NCI-H2196 (cell line): ENCODE measurements around the gene RNGTT.
A peak's percentile ranks its signal among the peaks of the same experiment; 100 is the strongest.
"Not testable (repeated sequence)": the region's sequence is repeated elsewhere in the genome, so short reads cannot be mapped to it uniquely, and the experiment has no call there.

ENCODE experiments used
- DNase-seq: peaks from one replicate; lab custom pipeline; 2025; ENCODE audit not compliant: unreplicated experiment; lab: John Stamatoyannopoulos, UW

The RNGTT gene

GRCh38 chr6:88823998-88824397 is 139.4 kb downstream of the RNGTT start:
- DNase-seq = no peak

GRCh38 chr6:88815491-88815890 is 147.9 kb downstream of the RNGTT start:
- no peak for DNase-seq

GRCh38 chr6:88814909-88815308 is 148.5 kb downstream of the RNGTT start:
- DNase-seq = no peak

GRCh38 chr6:88813045-88813444 is 150.4 kb downstream of the RNGTT start:
- DNase-seq = no peak

- no peak for DNase-seq
Observed at GRCh38 chr6:88810701-88811100, 152.7 kb downstream of the RNGTT start.

- no peak for DNase-seq
Observed at GRCh38 chr6:88810089-88810488, 153.3 kb downstream of the RNGTT start.

- no peak for DNase-seq
Observed at GRCh38 chr6:88808381-88808780, 155.0 kb downstream of the RNGTT start.

- DNase-seq = no peak
Observed at GRCh38 chr6:88807622-88808021, 155.8 kb downstream of the RNGTT start.

- no peak for DNase-seq
Observed at GRCh38 chr6:88806728-88807127, 156.7 kb downstream of the RNGTT start.

- no peak for DNase-seq
Observed at GRCh38 chr6:88804701-88805100, 158.7 kb downstream of the RNGTT start.

- peak; percentile 6 for DNase-seq
Observed at GRCh38 chr6:88785478-88785877, 177.9 kb downstream of the RNGTT start.

GRCh38 chr6:88780714-88781389 is 182.6 kb downstream of the RNGTT start:
- peak; percentile 64 for DNase-seq

- no peak for DNase-seq
Observed at GRCh38 chr6:88775866-88776571, 187.4 kb downstream of the RNGTT start.

- DNase-seq = not testable (repeated sequence)
Observed at GRCh38 chr6:88768114-88768513, 195.3 kb downstream of the RNGTT start.

GRCh38 chr6:88764081-88764480 is 199.3 kb downstream of the RNGTT start:
- no peak for DNase-seq

GRCh38 chr6:88763160-88763559 is 200.3 kb downstream of the RNGTT start:
- DNase-seq = no peak

GRCh38 chr6:88761237-88762031 is 202.0 kb downstream of the RNGTT start:
- no peak for DNase-seq

- no peak for DNase-seq
Observed at GRCh38 chr6:88760091-88760490, 203.3 kb downstream of the RNGTT start.

- no peak for DNase-seq
Observed at GRCh38 chr6:88750936-88751335, 212.5 kb downstream of the RNGTT start.

- no peak for DNase-seq
Observed at GRCh38 chr6:88749849-88750248, 213.6 kb downstream of the RNGTT start.

- DNase-seq = no peak
Observed at GRCh38 chr6:88748141-88748540, 215.3 kb downstream of the RNGTT start.

GRCh38 chr6:88741939-88742338 is 221.5 kb downstream of the RNGTT start:
- no peak for DNase-seq
